Measurements from ENCODE around the gene RBM43. TPM values are rescaled to one million over a fixed set of nuclear protein-coding genes. Genes with fewer than 3 reads are reported as not detected.

The RBM43 gene
- 6.3 and 6.8 TPM in 2 replicates for total RNA-seq

DNA sequence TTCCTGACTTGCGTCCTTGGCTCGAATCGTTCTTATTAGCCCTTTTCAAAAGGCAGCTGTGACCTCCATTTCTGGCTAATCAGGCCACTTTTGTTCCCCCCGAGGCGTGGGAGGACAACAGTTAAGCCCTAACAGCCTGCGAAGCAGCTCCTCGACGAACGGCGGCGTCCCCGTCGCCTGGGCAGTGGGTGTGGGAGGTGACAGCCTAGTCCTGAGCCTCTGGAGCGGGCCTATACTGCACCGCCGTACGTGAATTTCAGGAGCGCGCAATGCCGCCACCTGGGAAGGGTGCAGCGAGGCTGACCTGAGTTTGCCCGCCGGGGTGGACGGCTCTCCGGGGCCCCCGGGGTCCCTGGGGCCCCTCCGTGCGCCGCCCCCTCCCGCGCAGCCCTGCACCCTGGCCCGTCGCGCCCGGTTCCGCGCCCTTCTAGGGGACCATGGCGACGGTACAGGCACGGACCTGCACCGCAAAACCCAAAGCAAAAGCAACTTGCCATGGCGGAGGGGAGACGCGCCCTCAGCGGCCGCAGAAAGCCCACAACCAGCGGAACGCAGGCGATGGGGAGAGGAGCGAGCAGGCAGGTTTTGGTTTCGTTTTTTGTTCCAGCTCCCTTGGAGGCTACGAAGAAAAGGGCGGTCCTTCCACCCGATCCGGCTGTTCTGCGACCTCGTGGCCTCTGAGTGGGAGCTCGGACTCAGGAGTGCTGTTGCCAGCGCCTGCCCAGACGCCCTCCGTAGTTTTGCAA, at the start of gene RBM43:
Gene RBM43, minus strand, starts transcription at position 633 of the 746 bp plus-strand sequence. Its CDS starts 136 bp downstream, at position 497.

Other genes with a start within 250 kb of the RBM43 start
- 21.6 and 22.3 TPM in 2 replicates for gene NMI, start 27.8 kb upstream of the RBM43 start, total RNA-seq
- not detected in 2 replicates for gene TNFAIP6, start 95.7 kb upstream of the RBM43 start, total RNA-seq
- gene RIF1, start 148.0 kb upstream of the RBM43 start, total RNA-seq, result 98.6 and 109 TPM in 2 replicates